Measurements from ENCODE around the gene CD300C. TPM values are rescaled to one million over a fixed set of nuclear protein-coding genes. Genes with fewer than 3 reads are reported as not detected.

Gene CD300C
- total RNA-seq, 1 experiment from 2014 or later: not detected

GRCh38 chr17:74544991-74545842 lies 698 bp downstream of the CD300C start:
- TF ChIP-seq CTCF (IDR thresholded peaks at IDR 0.05; ENCODE audit: unreplicated experiment): no peak
- Mint-ChIP-seq H3K27ac (ENCODE audit: unreplicated experiment) (no peak overlapping the region), H3K27me3 (ENCODE audit: unreplicated experiment) (peaks cover 88% of the 10 kb centered on the region), H3K4me3 (ENCODE audit: low read depth, unreplicated experiment) (no peak overlapping the region), H3K9me3 (ENCODE audit: low read depth, unreplicated experiment) (no peaks in the 10 kb centered on the region), H3K4me1 (ENCODE audit: low read depth, unreplicated experiment) (no peaks in the 10 kb centered on the region), H3K36me3 (ENCODE audit: insufficient read depth, unreplicated experiment) (no peaks in the 10 kb centered on the region)
- intact Hi-C loops (cut with micrococcal nuclease; ENCODE audit: unreplicated experiment): no loop called here
- no peak for DNase-seq
- BruUV-seq (replicated peaks): no TSS peak
- CTCF ChIA-PET: interaction anchor here (0.6 kb wide), 1 partner anchor 29 kb away, joined by 3 read pairs; no protein-coding TSS in a partner anchor

GRCh38 chr17:74543891-74544760 lies 1.8 kb downstream of the CD300C start:
- BruUV-seq (replicated peaks): no TSS peak
- no peak for TF ChIP-seq CTCF (IDR thresholded peaks at IDR 0.05; ENCODE audit: unreplicated experiment)
- intact Hi-C loops (cut with micrococcal nuclease; ENCODE audit: unreplicated experiment): no loop called here
- Mint-ChIP-seq H3K9me3 (ENCODE audit: low read depth, unreplicated experiment) (no peaks in the 10 kb centered on the region), H3K4me1 (ENCODE audit: low read depth, unreplicated experiment) (no peaks in the 10 kb centered on the region), H3K36me3 (ENCODE audit: insufficient read depth, unreplicated experiment) (no peaks in the 10 kb centered on the region), H3K4me3 (ENCODE audit: low read depth, unreplicated experiment) (no peak overlapping the region), H3K27me3 (ENCODE audit: unreplicated experiment) (peaks cover 88% of the 10 kb centered on the region), H3K27ac (ENCODE audit: unreplicated experiment) (no peak overlapping the region)
- no peak for DNase-seq
- CTCF ChIA-PET: no interaction called here

- no peak for DNase-seq
- BruUV-seq (replicated peaks): no TSS peak
- Mint-ChIP-seq H3K4me1 (ENCODE audit: low read depth, unreplicated experiment) (no peaks in the 10 kb centered on the region), H3K4me3 (ENCODE audit: low read depth, unreplicated experiment) (no peak overlapping the region), H3K27ac (ENCODE audit: unreplicated experiment) (no peak overlapping the region), H3K36me3 (ENCODE audit: insufficient read depth, unreplicated experiment) (no peaks in the 10 kb centered on the region), H3K27me3 (ENCODE audit: unreplicated experiment) (peaks cover 88% of the 10 kb centered on the region), H3K9me3 (ENCODE audit: low read depth, unreplicated experiment) (no peaks in the 10 kb centered on the region)
- no peak for TF ChIP-seq CTCF (IDR thresholded peaks at IDR 0.05; ENCODE audit: unreplicated experiment)
- CTCF ChIA-PET: no interaction called here
- intact Hi-C loops (cut with micrococcal nuclease; ENCODE audit: unreplicated experiment): no loop called here
Measured at GRCh38 chr17:74543406-74543805, 2.5 kb downstream of the CD300C start.

- intact Hi-C loops (cut with micrococcal nuclease; ENCODE audit: unreplicated experiment): no loop called here
- no TSS peak for BruUV-seq (replicated peaks)
- H3K4me1 Mint-ChIP-seq (ENCODE audit: low read depth, unreplicated experiment): no peaks in the 10 kb centered on the region
- no peaks in the 10 kb centered on the region for H3K9me3 Mint-ChIP-seq (ENCODE audit: low read depth, unreplicated experiment)
- H3K27me3 Mint-ChIP-seq (ENCODE audit: unreplicated experiment): peaks cover 84% of the 10 kb centered on the region
- no peak overlapping the region for H3K4me3 Mint-ChIP-seq (ENCODE audit: low read depth, unreplicated experiment)
- no peak for DNase-seq
- CTCF ChIA-PET: no interaction called here
- no peak for TF ChIP-seq CTCF (IDR thresholded peaks at IDR 0.05; ENCODE audit: unreplicated experiment)
- H3K36me3 Mint-ChIP-seq (ENCODE audit: insufficient read depth, unreplicated experiment): no peaks in the 10 kb centered on the region
- no peak overlapping the region for H3K27ac Mint-ChIP-seq (ENCODE audit: unreplicated experiment)
Measured at GRCh38 chr17:74542727-74543383, 3.1 kb downstream of the CD300C start.

Data from Calu3 (cell line).